ENCODE measurements around the gene MAP3K6. TPM values are rescaled to one million over a fixed set of nuclear protein-coding genes. Genes with fewer than 3 reads are reported as not detected.

MAP3K6 gene

Small RNA genes within 50 kb of the gene (small RNA-seq; reads per million reads assigned to genes)
- not detected for gene RNU6-48P (ENCODE audit: insufficient read depth)

All from mesendoderm (in vitro differentiated cells).